ENCODE data around the gene JAKMIP2. TPM values are rescaled to one million over a fixed set of nuclear protein-coding genes. Genes with fewer than 3 reads are reported as not detected.
"Not testable (repeated sequence)": the region's sequence is repeated elsewhere in the genome, so short reads cannot be mapped to it uniquely, and the experiment has no call there.

The JAKMIP2 gene
- total RNA-seq, 2 donors from 2014 or later = 2.4 to 4.1 TPM

DNA sequence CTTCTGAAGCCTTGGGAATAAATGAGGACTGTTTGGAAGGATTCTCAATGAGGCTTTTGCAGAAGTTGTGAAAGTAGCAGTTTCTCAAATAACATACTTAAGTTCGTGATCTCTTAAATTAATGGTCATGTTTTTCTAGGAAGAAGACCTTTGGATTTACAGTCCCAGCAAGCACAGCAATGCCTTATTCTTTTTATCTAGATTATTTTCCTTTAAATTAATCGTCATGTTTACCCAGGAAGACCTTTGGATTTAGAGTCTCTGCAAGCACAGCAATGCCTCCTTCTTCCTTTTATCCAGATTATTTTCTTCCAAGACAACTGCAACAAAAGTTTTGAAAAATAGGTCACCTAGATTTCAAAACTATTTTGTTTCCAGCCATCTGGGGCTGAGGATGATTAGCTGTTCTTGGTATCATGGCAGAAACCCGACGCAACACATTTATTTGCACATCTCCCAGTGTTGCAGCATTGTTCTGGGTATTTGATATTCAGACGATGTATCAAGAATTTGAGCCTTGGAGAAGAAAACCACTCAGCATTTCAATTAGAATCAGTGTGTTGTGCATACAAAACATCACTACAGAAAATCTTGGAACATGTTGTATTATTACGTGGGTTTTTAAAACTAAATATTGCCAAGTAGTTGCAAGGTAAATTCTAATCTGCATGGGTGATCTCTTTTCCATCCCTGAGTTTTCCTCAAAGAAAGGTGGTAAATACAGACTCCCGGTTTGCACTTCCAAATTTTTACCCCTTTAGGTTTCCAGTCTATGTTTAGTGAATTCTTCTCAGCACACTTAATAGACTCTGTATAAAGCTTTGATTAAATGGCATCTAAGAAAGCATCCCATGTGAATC lies 50.9 kb downstream of the JAKMIP2 start:
- ATAC-seq (no peak), DNase-seq (no peak)
- H3K4me3 Mint-ChIP-seq = no peak overlapping the region
- no peak overlapping the region for H3K27ac Mint-ChIP-seq
- no peaks in the 10 kb centered on the region for H3K9me3 ChIP-seq (ENCODE audit: control insufficient read depth, low read length, poor library complexity, severe bottlenecking)
- H3K36me3 Mint-ChIP-seq (ENCODE audit: low read depth) = peaks cover 4% of the 10 kb centered on the region
- H3K27me3 Mint-ChIP-seq = no peaks in the 10 kb centered on the region
- no peaks in the 10 kb centered on the region for H3K4me1 Mint-ChIP-seq

DNA sequence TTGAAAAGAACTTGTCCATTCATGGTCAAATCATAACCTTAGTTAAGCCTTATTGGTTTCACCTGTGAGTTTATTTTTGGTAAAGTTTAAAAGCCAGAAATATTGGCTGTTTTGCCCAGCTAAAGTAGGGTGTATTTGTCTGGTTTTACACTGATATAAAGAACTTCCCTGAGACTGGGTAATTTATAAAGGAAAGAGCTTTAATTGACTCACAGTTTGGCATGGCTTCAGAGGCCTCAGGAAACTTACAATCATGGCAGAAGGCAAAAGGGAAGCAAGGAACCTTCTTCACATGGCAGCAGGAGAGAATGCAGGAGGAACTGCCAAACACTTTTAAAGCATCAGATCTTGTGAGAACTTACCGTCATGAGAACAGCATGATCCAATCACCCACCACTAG lies 55.3 kb downstream of the JAKMIP2 start:
- no peak overlapping the region for H3K27ac Mint-ChIP-seq
- no peak for ATAC-seq
- no peaks in the 10 kb centered on the region for H3K4me1 Mint-ChIP-seq

DNA sequence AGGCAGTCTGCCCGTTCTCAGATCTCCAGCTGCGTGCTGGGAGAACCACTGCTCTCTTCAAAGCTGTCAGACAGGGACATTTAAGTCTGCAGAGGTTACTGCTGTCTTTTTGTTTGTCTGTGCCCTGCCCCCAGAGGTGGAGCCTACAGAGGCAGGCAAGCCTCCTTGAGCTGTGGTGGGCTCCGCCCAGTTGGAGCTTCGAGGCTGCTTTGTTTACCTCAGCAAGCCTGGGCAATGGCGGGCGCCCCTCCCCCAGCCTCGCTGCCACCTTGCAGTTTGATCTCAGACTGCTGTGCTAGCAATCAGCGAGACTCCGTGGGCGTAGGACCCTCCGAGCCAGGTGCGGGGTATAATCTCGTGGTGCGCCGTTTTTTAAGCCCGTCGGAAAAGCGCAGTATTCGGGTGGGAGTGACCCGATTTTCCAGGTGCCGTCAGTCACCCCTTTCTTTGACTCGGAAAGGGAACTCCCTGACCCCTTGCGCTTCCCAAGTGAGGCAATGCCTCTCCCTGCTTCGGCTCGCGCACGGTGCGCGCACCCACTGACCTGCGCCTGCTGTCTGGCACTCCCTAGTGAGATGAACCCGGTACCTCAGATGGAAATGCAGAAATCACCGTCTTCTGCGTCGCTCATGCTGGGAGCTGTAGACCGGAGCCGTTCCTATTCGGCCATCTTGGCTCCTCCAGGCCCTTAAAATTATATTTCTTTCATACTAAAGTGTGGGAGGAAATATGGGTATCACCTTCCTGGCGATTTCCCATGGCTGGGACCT lies 61.2 kb downstream of the JAKMIP2 start:
- DNase-seq; H3K27ac Mint-ChIP-seq; H3K9me3 ChIP-seq (ENCODE audit: control insufficient read depth, low read length, poor library complexity, severe bottlenecking); H3K36me3 Mint-ChIP-seq (ENCODE audit: low read depth); H3K4me1 Mint-ChIP-seq; H3K27me3 Mint-ChIP-seq; ATAC-seq; H3K4me3 Mint-ChIP-seq: not testable (repeated sequence)

More for the DNA sequence above, 55.3 kb downstream of the JAKMIP2 start:
- no peaks in the 10 kb centered on the region for H3K27me3 Mint-ChIP-seq
- H3K36me3 Mint-ChIP-seq (ENCODE audit: low read depth) = peaks cover 4% of the 10 kb centered on the region
- no peak for DNase-seq
- H3K4me3 Mint-ChIP-seq = no peak overlapping the region
- H3K9me3 ChIP-seq (ENCODE audit: control insufficient read depth, low read length, poor library complexity, severe bottlenecking) = no peaks in the 10 kb centered on the region

DNA sequence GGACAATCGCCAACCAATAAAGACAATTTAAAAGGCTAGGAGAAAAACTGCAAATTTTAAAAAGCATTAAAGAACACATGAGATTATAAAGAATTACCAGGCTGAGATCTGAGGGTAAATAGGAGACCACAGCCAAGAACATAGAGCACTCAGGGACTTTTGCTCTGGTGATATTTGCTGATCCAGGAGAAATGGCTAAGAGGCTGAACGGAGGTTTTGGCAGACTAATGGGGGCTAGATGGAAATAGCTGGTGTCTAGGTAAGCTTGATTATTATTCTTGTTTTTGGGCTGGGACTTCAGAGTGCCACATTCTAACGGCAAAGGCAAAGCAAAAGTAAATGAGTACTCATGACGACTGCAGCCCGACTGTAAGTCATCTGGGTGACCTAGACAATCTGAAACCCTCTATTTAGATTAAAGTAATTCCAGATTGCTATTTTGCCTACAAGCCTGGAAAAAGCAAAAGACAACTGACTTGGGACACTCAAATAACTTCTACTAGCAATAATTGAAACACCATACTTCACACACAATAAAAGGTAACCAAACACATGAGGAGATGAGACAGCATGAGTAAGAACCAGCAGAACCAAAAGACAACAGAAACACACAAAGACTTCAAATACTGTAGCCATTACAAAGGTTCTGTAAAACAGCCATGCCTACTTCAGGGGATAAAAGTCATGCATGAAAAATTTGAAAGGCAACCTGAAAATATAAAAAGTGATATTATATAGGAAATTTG lies 68.8 kb downstream of the JAKMIP2 start:
- Mint-ChIP-seq H3K4me1 (no peaks in the 10 kb centered on the region), H3K27ac (no peak overlapping the region), H3K27me3 (no peaks in the 10 kb centered on the region), H3K36me3 (ENCODE audit: low read depth) (no peaks in the 10 kb centered on the region), H3K4me3 (no peak overlapping the region)
- no peaks in the 10 kb centered on the region for H3K9me3 ChIP-seq (ENCODE audit: control insufficient read depth, low read length, poor library complexity, severe bottlenecking)
- no peak for ATAC-seq
- no peak for DNase-seq

DNA sequence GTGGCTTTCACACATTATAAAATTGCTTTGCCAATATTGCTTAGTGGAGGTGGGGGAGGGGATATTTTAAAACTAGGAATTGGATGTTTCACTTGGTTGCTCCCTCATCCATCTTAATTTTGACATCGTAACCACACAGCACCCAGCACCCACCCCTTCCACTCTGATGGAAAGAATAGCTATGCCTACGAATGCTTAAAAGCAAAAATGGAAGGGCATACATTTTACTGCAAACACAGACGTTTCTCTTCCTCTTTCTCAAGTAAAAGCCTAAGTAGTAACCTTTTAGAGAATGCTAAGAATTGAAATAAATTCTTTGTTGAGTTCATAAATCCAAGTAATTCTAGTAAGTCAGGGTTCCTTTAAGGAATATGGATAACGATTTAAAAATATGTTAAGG lies 69.9 kb downstream of the JAKMIP2 start:
- no peak for ATAC-seq
- H3K36me3 Mint-ChIP-seq (ENCODE audit: low read depth) = no peaks in the 10 kb centered on the region
- no peak overlapping the region for H3K4me3 Mint-ChIP-seq

DNA sequence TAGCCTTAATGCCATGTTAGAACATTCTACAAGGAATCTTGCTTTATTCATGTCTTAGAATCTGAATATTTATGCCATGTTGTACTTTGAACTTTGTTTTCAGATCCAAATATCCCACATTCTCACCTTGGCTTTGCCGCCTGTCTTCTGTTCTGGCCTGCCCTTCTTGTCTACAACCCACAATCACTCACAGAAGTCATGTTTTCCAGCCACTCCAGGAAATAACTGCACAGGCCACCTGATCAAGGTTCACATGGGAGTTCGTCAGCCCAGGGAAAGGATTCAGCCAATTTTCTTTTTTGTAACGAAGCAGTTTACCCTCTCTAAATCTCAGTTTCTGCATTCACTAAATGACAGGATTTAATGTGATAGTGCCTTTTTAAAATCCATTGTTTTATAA lies 70.5 kb downstream of the JAKMIP2 start:
- Mint-ChIP-seq H3K4me3 (no peak overlapping the region), H3K27me3 (no peaks in the 10 kb centered on the region), H3K4me1 (no peaks in the 10 kb centered on the region), H3K36me3 (ENCODE audit: low read depth) (no peaks in the 10 kb centered on the region), H3K27ac (no peak overlapping the region)
- DNase-seq = no peak
- no peak for ATAC-seq
- H3K9me3 ChIP-seq (ENCODE audit: control insufficient read depth, low read length, poor library complexity, severe bottlenecking) = no peaks in the 10 kb centered on the region

More for the DNA sequence above, 69.9 kb downstream of the JAKMIP2 start:
- H3K4me1 Mint-ChIP-seq = no peaks in the 10 kb centered on the region
- H3K27me3 Mint-ChIP-seq = no peaks in the 10 kb centered on the region
- no peak for DNase-seq
- H3K27ac Mint-ChIP-seq = no peak overlapping the region
- H3K9me3 ChIP-seq (ENCODE audit: control insufficient read depth, low read length, poor library complexity, severe bottlenecking) = no peaks in the 10 kb centered on the region

DNA sequence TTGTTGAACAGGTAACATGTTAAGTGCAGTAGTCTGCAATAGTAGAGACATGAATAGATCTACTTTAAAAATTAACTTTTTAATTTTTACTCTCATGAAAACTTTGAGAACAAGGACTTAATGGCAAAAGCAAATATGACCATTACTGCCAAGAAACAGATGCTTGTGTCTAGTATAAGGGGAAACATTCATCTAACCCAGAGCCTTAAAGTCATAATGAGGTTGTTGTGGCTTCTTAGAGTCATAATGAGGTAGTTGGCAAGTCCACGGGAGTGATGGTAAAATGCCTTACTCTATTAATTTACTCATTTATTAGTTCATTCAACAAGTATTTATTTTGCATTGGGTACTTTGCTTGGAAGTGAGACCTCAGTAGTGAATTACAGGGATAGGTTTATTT lies 71.5 kb downstream of the JAKMIP2 start:
- H3K36me3 Mint-ChIP-seq (ENCODE audit: low read depth) = no peaks in the 10 kb centered on the region
- H3K27me3 Mint-ChIP-seq = no peaks in the 10 kb centered on the region
- no peak for ATAC-seq
- no peaks in the 10 kb centered on the region for H3K9me3 ChIP-seq (ENCODE audit: control insufficient read depth, low read length, poor library complexity, severe bottlenecking)
- H3K4me3 Mint-ChIP-seq = no peak overlapping the region
- H3K4me1 Mint-ChIP-seq = no peaks in the 10 kb centered on the region
- no peak overlapping the region for H3K27ac Mint-ChIP-seq
- no peak for DNase-seq

DNA sequence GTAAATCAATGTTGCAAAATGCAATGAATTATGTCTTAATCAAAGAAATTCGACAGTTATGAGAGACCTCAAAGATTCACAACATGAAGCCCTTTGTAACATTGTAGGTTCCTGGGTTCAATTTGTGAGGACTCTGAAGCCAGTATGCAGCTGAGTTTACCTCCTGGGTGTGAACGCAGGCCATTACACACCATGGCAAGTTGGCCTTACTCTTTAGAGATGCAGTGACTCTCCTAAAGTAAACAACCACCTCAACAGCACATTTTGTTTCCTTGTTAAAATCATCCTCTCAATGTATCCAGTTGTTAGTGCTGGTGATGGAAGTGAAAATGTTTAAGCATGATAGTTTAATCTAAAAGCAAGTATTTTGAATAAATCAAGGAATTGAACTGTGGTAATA lies 73.8 kb downstream of the JAKMIP2 start:
- Mint-ChIP-seq H3K4me1 (no peaks in the 10 kb centered on the region), H3K27ac (no peak overlapping the region), H3K4me3 (no peak overlapping the region), H3K36me3 (ENCODE audit: low read depth) (no peaks in the 10 kb centered on the region), H3K27me3 (no peaks in the 10 kb centered on the region)
- ATAC-seq = no peak
- DNase-seq = no peak
- no peaks in the 10 kb centered on the region for H3K9me3 ChIP-seq (ENCODE audit: control insufficient read depth, low read length, poor library complexity, severe bottlenecking)

DNA sequence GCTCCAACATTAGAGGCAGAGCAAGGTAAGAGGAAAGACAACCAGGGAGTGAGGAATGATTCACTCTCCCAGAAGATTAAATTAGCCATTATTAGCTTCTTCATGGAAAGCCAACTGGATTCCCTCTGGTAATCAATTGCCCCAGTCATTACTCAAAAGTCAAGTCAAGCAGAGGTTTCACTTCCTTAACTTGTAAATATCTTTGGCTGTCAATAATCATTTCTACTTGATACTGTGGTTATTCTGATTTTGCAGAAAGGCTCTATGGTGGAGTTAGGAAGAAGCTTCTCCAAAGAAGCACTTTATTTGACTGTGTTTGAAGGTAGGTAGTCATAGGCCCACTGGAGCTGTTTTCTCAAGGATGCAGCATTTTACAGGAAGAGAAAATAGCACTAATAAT lies 78.0 kb downstream of the JAKMIP2 start:
- H3K9me3 ChIP-seq (ENCODE audit: control insufficient read depth, low read length, poor library complexity, severe bottlenecking) = no peaks in the 10 kb centered on the region
- Mint-ChIP-seq H3K27ac (no peak overlapping the region), H3K27me3 (no peaks in the 10 kb centered on the region), H3K4me3 (no peak overlapping the region), H3K4me1 (no peaks in the 10 kb centered on the region), H3K36me3 (ENCODE audit: low read depth) (no peaks in the 10 kb centered on the region)
- no peak for DNase-seq
- ATAC-seq = no peak

DNA sequence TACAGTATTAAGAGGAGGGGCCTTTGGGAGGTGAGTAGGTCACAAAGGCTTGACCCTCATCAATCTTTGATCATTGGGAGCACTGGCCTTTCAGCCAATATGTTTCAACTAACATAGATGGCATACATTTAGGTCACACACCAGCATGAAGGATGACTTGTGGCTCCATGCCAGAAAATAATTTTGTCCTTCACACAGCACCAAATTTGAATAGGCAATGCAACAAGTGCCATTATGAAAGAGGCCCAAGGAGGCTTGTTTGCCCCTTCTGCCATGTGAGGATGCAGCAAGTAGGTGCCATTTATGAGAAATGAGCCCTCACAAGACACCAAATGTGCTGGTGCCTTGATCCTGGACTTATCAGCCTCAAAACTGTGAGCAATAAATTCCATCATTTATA lies 81.1 kb downstream of the JAKMIP2 start:
- Mint-ChIP-seq H3K4me1 (no peaks in the 10 kb centered on the region), H3K4me3 (no peak overlapping the region), H3K27me3 (no peaks in the 10 kb centered on the region), H3K27ac (no peak overlapping the region), H3K36me3 (ENCODE audit: low read depth) (no peaks in the 10 kb centered on the region)
- no peak for ATAC-seq
- DNase-seq = no peak
- no peaks in the 10 kb centered on the region for H3K9me3 ChIP-seq (ENCODE audit: control insufficient read depth, low read length, poor library complexity, severe bottlenecking)

DNA sequence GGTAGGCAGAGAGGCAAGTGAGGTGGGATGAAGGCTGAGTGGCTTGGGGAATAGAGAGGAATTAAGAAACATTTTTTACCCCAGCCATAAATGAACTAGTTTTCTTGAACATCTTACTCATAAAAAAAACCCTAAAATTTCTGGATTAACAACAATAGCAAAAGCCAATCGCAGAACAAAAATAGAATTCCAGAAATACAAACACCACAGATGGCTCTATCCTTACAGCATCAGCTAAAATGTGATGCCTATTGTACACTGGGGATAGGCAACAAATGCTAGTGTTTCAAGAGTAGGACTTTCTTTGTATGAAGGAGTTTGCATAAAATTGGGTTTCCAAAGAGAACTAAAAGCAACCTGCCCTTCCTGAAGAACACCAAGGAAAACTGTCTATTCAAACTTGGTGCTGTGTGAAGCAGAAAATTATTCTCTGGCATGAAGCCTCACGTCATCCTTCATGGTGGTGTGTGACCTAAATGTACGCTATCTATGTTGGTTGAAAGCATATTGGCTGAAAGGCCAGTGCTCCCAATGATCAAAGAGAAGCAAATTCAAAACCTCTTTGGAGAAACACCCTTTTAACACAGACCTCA lies 82.9 kb downstream of the JAKMIP2 start:
- no peak for ATAC-seq
- H3K27me3 Mint-ChIP-seq = no peaks in the 10 kb centered on the region
- no peak overlapping the region for H3K4me3 Mint-ChIP-seq
- no peaks in the 10 kb centered on the region for H3K9me3 ChIP-seq (ENCODE audit: control insufficient read depth, low read length, poor library complexity, severe bottlenecking)
- no peaks in the 10 kb centered on the region for H3K4me1 Mint-ChIP-seq
- no peak for DNase-seq
- no peak overlapping the region for H3K27ac Mint-ChIP-seq
- H3K36me3 Mint-ChIP-seq (ENCODE audit: low read depth) = no peaks in the 10 kb centered on the region

DNA sequence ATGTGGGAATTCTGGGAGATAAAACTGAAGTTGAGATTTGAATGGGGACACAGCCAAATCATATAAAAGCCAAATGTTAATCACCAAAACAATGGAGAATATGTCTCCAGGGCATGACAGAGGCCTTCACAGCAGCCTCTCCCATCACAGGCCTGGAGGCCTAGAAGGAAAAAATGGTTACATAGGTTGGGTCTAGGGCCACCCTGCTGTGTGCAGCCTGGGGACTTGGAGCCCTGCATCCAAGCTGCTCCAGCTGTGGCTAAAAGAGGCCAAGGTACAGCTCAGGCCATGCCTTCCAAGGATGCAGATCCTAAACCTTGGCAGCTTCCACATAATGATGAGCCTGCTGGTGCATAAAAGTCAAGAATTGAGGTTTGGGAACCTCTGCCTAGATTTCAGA lies 85.1 kb downstream of the JAKMIP2 start:
- no peak overlapping the region for H3K4me3 Mint-ChIP-seq
- no peak overlapping the region for H3K27ac Mint-ChIP-seq
- ATAC-seq = no peak
- DNase-seq = no peak
- H3K4me1 Mint-ChIP-seq = no peaks in the 10 kb centered on the region
- no peaks in the 10 kb centered on the region for H3K36me3 Mint-ChIP-seq (ENCODE audit: low read depth)
- no peaks in the 10 kb centered on the region for H3K9me3 ChIP-seq (ENCODE audit: control insufficient read depth, low read length, poor library complexity, severe bottlenecking)
- H3K27me3 Mint-ChIP-seq = no peaks in the 10 kb centered on the region

DNA sequence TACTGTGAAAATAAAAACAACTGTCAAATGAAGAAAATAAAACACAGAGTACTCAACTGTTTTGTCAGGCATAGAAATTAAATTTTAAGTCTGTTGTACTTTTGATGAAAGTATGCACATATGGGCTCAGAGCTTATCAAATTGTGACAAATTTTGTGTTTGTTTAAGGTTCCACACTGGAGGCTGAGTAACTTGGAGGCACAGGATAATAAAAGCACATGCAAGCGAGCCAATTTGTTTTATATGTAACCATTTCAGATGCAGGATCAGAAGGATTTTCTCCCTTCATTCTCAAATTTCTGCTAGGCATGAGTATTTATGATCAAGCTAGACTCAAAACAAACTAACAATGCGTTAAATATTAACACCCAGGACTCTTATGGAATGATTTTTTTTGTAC lies 87.8 kb downstream of the JAKMIP2 start:
- ATAC-seq (no peak), DNase-seq (no peak)
- Mint-ChIP-seq H3K4me1 (peaks cover 2% of the 10 kb centered on the region), H3K4me3 (no peak overlapping the region), H3K27ac (no peak overlapping the region), H3K27me3 (no peaks in the 10 kb centered on the region), H3K36me3 (ENCODE audit: low read depth) (no peaks in the 10 kb centered on the region)
- no peaks in the 10 kb centered on the region for H3K9me3 ChIP-seq (ENCODE audit: control insufficient read depth, low read length, poor library complexity, severe bottlenecking)
